ENCODE results near the gene NUP133. TPM values are rescaled to one million over a fixed set of nuclear protein-coding genes. Genes with fewer than 3 reads are reported as not detected.
"Not testable (repeated sequence)": the region's sequence is repeated elsewhere in the genome, so short reads cannot be mapped to it uniquely, and the experiment has no call there.

NUP133 gene
- total RNA-seq, 2 donors from 2014 or later = 42.1 to 52.1 TPM

DNA sequence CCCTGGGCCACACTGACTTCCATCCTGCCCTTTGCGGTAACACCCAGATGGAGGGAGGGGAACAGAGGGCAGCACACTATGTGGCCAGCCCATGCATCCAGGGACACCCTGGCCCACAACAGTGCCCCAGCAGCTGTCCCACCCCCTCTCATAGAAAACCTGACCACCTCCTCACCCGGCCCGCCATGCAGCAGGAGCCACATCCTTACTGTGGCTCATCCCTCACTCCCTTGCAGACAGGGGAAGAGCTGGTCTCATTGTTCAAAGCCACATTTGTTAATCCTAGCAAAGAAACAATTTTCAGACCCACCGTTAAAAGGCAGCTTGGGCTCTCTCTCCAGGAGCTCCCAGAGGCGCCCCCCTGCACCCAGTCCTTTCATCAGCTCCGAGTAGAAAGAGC lies 23.2 kb upstream of the NUP133 start:
- Mint-ChIP-seq H3K36me3 (ENCODE audit: low read depth) (peaks cover 88% of the 10 kb centered on the region), H3K27me3 (no peaks in the 10 kb centered on the region), H3K9me3 (no peaks in the 10 kb centered on the region), H3K4me1 (peaks cover 4% of the 10 kb centered on the region), H3K4me3 (no peak overlapping the region), H3K27ac (peak overlapping the region; percentile 65)
- ATAC-seq (replicated peaks) = no peak

DNA sequence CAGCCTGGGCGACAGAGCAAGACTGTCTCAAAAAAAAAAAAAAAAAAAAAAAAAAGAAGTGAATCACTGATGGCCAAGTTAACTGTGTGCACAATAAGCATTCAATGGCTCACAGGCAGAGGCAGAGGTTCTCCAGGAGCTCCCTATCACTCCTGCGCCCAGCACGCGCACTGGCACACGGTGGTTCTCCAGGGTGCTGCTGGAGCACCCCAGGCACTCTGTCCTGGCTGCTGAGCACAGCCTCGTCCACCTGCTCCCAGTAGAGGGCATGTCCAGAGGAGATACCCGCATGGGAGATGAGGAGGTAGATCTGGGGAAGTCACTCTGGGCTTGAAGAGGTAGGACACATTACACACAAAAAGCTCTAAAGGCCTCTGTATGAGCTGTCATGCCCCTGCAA lies 21.5 kb upstream of the NUP133 start:
- no peak overlapping the region for H3K4me3 Mint-ChIP-seq
- no peaks in the 10 kb centered on the region for H3K27me3 Mint-ChIP-seq
- peaks cover 4% of the 10 kb centered on the region for H3K4me1 Mint-ChIP-seq
- H3K9me3 Mint-ChIP-seq = no peaks in the 10 kb centered on the region
- H3K36me3 Mint-ChIP-seq (ENCODE audit: low read depth) = peaks cover 91% of the 10 kb centered on the region
- H3K27ac Mint-ChIP-seq = no peak overlapping the region
- ATAC-seq (replicated peaks) = no peak

DNA sequence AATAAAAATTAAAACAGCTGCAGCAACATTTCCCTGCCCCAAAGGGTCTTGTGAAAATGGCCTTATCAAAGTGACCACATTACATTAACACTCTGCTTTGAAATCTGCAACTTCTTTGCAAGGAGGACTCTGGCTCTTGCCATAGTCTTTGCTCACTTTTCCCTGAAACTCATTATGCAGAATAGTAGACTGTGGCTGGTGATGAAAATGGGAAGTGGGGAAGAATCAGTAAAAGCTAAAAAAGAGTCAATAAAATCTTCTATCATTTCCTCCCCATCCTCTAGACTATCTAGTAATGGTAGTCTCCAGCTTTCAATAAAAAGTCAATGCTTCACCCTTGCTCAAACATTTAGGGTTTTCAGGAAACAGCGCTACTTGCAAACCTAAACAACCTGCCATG lies 18.6 kb upstream of the NUP133 start:
- H3K4me3 Mint-ChIP-seq = no peak overlapping the region
- no peaks in the 10 kb centered on the region for H3K4me1 Mint-ChIP-seq
- no peaks in the 10 kb centered on the region for H3K27me3 Mint-ChIP-seq
- no peaks in the 10 kb centered on the region for H3K9me3 Mint-ChIP-seq
- no peak overlapping the region for H3K27ac Mint-ChIP-seq
- H3K36me3 Mint-ChIP-seq (ENCODE audit: low read depth) = peaks cover 85% of the 10 kb centered on the region
- ATAC-seq (replicated peaks) = no peak

DNA sequence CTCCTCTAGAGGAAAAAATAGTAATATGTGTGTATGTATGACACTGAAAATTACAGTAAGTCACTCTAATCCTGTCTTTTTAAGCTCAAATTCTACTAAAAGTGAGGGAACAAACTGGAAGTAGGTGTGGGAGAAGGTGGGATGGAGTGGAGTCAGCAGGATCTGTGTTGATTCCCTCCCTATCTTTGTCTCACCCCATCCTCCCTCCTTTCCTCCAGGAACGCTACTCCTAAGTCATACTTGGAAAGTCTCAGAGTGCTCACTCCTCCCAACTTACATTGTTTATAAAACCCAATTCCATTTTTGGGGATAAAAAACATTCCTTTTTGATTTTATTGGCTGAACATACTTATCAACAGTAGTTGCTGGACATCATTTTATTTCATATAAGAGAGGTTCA lies 14.9 kb upstream of the NUP133 start:
- no peak for ATAC-seq (replicated peaks)
- Mint-ChIP-seq H3K27ac (peak overlapping the region; percentile 28), H3K9me3 (no peaks in the 10 kb centered on the region), H3K4me1 (no peaks in the 10 kb centered on the region), H3K36me3 (ENCODE audit: low read depth) (peaks cover 78% of the 10 kb centered on the region), H3K27me3 (no peaks in the 10 kb centered on the region), H3K4me3 (no peak overlapping the region)

DNA sequence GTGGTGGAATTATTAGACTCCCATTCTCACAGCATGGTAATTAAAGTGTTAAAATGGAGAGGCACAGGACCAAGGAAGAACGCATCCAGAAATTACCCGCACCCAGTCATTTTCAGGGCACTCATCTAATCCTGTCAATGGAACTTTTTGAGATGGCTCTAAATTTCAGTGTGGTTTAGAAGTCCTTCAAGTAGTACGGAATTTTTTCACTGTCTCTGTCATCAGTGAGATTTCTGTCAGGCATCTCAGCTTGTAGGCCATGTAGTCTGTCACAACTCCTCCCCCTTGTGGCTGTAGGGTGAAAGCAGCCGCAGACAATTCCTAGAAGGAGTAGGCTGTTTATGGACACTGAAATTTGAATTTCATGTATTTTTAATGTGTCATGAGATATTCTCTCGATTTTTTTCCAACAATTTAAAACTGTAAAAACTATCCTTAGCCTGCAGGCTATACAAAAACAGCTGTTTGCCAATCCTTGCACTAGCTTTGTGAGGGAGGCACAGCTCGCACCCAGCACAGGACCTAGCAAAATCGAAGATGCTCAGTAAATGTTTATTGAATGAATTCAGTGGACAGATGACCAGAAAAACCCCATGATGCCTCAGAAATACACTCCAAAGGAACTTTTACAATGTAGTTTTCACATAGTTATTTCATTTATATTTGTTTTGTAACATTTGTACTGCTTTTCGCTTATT lies 6.6 kb upstream of the NUP133 start:
- Mint-ChIP-seq H3K4me3 (no peak overlapping the region), H3K27me3 (no peaks in the 10 kb centered on the region), H3K9me3 (no peaks in the 10 kb centered on the region), H3K27ac (no peak overlapping the region), H3K36me3 (ENCODE audit: low read depth) (peaks cover 18% of the 10 kb centered on the region), H3K4me1 (peaks cover 8% of the 10 kb centered on the region)
- ATAC-seq (replicated peaks) = peak; percentile 84

DNA sequence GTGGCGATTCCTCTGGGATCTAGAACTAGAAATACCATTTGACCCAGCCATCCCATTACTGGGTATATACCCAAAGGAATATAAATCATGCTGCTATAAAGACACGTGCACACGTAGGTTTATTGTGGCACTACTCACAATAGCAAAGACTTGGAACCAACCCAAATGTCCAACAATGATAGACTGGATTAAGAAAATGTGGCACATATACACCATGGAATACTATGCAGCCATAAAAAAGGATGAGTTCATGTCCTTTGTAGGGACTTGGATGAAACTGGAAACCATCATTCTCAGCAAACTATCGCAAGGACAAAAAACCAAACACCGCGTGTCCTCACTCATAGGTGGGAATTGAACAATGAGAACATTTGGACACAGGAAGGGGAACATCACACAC lies 3.5 kb upstream of the NUP133 start:
- H3K27me3 Mint-ChIP-seq; H3K36me3 Mint-ChIP-seq (ENCODE audit: low read depth); H3K4me3 Mint-ChIP-seq; ATAC-seq (replicated peaks); H3K9me3 Mint-ChIP-seq; H3K27ac Mint-ChIP-seq: not testable (repeated sequence)
- peaks cover 19% of the 10 kb centered on the region for H3K4me1 Mint-ChIP-seq

DNA sequence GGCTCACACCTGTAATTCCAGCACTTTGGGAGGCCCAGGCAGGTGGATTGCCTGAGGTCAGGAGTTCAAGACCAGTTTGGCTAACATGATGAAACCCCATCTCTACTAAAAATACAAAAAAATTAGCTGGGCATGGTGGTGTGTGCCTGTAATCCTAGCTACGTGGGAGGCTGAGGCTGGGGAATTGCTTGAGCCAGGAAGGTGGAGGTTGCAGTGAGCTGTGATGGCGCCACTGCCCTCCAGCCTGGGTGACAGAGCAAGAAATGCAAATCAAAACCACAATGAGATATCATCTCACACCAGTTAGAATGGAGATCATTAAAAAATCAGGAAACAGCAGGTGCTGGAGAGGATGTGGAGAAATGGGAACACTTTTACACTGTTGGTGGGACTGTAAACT lies 3.1 kb upstream of the NUP133 start:
- not testable (repeated sequence) for H3K9me3 Mint-ChIP-seq; H3K4me3 Mint-ChIP-seq; H3K36me3 Mint-ChIP-seq (ENCODE audit: low read depth); H3K27me3 Mint-ChIP-seq; ATAC-seq (replicated peaks); H3K27ac Mint-ChIP-seq
- H3K4me1 Mint-ChIP-seq = peaks cover 19% of the 10 kb centered on the region

DNA sequence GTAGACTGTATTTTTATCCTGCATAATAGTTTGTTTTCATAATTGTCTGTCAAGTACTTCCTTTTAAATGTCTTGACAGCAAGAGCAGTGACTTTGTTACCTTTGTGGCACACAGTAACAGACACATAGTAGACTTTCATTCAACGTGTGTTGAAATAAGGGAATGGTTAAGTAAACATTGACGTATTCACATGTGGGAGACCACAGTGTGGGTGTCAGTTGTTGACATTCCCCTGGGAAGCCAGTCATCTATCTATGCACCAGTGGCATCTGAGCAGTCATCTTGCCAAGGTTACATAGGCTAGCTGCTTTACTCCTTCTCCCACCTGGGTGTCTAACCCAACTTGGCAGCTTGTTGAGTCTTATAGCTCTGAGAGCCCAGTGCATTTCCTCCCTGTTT lies 1.4 kb upstream of the NUP133 start:
- Mint-ChIP-seq H3K36me3 (ENCODE audit: low read depth) (peaks cover 16% of the 10 kb centered on the region), H3K4me3 (peak overlapping the region; percentile 83), H3K4me1 (peaks cover 15% of the 10 kb centered on the region), H3K27ac (peak overlapping the region; percentile 87), H3K9me3 (no peaks in the 10 kb centered on the region), H3K27me3 (no peaks in the 10 kb centered on the region)
- ATAC-seq (replicated peaks) = no peak

DNA sequence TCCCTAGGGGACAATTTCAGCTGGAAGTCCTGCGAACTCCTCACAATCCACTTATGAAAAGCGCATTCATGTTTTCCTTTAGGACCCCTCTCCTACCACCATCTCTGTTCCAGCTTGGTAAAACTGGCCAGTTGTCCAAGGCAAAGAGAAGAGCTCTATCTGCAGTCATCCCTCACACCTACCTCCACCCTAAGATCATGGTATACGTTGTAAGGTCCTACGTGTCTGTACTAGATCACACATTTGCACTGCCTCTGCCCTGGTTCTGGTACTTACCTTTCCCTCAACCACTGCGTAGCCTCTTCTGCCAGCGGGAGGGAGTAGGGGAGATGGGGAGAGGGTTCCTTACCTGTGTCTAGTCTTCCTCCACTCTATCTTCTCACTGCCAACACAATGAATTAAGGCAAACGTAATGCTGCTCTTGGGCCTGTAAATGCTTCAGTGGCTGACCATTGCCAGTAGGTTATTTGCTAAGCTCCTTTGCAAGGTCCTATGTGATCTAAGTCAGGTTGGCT lies 739 bp upstream of the NUP133 start:
- Mint-ChIP-seq H3K9me3 (no peaks in the 10 kb centered on the region), H3K36me3 (ENCODE audit: low read depth) (peaks cover 23% of the 10 kb centered on the region), H3K27me3 (no peaks in the 10 kb centered on the region), H3K4me1 (peaks cover 12% of the 10 kb centered on the region), H3K4me3 (peak overlapping the region; percentile 83), H3K27ac (peak overlapping the region; percentile 87)
- ATAC-seq (replicated peaks) = no peak

DNA sequence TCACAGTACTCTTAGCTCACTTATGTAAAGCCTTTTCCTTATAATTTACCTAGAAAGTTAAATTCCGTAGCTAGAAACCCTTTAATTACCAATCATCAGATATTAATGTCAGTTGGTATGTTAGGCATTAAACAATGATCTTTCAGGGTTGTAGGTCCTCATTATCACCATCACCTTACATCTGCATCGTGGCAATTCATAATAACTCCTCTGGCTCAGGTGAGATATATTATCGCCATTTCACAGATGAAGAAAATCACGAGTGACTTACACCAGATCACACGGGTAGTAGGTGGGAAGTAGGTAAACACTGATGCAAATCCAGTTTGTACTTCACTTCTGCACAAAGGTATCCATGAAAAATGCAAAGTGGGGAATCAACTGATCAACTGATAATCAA lies 639 bp downstream of the NUP133 start:
- Mint-ChIP-seq H3K36me3 (ENCODE audit: low read depth) (peaks cover 29% of the 10 kb centered on the region), H3K9me3 (no peaks in the 10 kb centered on the region), H3K27ac (peak overlapping the region; percentile 87), H3K4me1 (peaks cover 12% of the 10 kb centered on the region), H3K27me3 (no peaks in the 10 kb centered on the region), H3K4me3 (peak overlapping the region; percentile 83)
- no peak for ATAC-seq (replicated peaks)

DNA sequence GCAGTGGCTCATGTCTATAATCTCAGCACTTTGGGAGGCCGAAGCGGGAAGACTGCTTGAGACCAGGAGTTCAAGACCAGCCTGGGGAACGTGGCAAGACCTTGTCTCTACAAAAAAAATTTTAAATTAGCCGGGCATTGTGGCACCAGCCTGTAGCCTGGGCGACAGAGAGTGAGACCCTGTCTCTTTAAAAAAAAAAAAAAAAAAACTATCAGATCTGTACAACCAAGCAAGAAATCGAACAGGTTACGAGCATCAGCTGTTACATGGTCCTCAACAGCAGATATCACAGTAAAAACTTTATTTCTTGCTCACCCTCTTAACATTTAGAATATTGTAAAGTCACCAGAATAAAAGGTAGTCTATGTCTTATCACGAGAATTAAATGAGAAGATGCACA lies 1.5 kb downstream of the NUP133 start:
- ATAC-seq (replicated peaks) = no peak
- Mint-ChIP-seq H3K27me3 (no peaks in the 10 kb centered on the region), H3K4me3 (peak overlapping the region; percentile 83), H3K27ac (no peak overlapping the region), H3K9me3 (no peaks in the 10 kb centered on the region), H3K4me1 (peaks cover 12% of the 10 kb centered on the region), H3K36me3 (ENCODE audit: low read depth) (peaks cover 37% of the 10 kb centered on the region)

DNA sequence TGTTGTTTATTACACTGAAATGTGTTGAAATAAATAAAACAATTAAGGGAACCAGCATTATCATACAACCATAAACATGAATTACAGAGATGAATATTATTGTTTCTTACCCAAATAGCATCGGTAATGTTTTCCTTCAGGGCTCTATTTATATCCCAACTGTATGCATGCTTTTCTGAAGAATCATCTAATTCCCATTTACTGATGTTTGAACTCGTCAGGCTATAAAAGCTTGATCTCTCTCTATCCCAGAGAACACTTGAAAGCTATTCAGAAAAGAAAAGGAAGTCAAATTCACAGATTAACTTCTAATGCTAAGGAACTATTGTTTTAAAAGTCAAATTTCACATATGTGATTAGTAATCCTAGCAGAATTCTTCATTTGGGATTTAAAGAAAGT lies 12.4 kb downstream of the NUP133 start:
- Mint-ChIP-seq H3K27me3 (no peaks in the 10 kb centered on the region), H3K9me3 (no peaks in the 10 kb centered on the region), H3K4me1 (peaks cover 4% of the 10 kb centered on the region), H3K27ac (no peak overlapping the region), H3K4me3 (no peak overlapping the region), H3K36me3 (ENCODE audit: low read depth) (peaks cover 92% of the 10 kb centered on the region)
- ATAC-seq (replicated peaks) = no peak

DNA sequence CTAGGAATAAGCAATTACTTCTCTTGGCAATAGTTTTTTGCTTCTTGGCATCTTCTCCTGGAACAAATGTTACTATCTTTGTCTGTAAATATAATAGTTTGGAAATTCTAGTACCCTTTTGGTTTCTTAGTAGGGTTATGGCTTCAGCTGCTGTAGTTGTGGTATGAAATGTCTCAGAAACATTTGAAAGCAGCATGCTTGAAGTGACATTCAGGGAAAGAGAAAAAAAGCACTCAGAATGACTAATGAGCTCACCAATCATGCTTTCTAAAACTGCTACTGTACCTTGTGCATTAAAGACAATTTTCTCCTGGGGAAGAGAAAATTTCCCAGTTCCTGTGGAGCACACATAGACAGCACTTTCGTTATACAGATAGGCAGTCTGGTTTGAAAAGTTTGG lies 21.0 kb downstream of the NUP133 start:
- H3K27me3 Mint-ChIP-seq = no peaks in the 10 kb centered on the region
- peaks cover 3% of the 10 kb centered on the region for H3K4me1 Mint-ChIP-seq
- no peak for ATAC-seq (replicated peaks)
- H3K9me3 Mint-ChIP-seq = no peaks in the 10 kb centered on the region
- H3K4me3 Mint-ChIP-seq = no peak overlapping the region
- H3K36me3 Mint-ChIP-seq (ENCODE audit: low read depth) = peaks cover 90% of the 10 kb centered on the region
- H3K27ac Mint-ChIP-seq = no peak overlapping the region

DNA sequence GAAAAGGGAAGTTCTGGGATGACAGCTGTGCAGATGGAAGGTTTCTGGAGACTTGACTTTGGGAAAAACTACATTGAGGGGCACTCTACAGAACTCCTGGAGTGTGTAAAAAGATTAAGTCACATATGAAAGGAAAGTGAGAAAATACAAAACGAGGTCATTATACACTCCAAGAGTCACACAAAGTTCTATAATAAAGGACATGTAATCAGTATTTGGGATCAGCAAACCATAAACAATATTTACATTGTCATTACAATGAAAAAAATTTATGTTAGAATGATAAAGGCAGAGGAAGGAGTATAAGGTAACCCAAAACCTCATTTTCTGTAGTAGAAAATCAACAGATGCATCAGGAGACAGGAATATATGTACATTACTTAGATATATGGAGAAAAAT lies 22.8 kb downstream of the NUP133 start:
- H3K4me3 Mint-ChIP-seq = no peak overlapping the region
- no peaks in the 10 kb centered on the region for H3K27me3 Mint-ChIP-seq
- H3K27ac Mint-ChIP-seq = no peak overlapping the region
- no peaks in the 10 kb centered on the region for H3K9me3 Mint-ChIP-seq
- H3K36me3 Mint-ChIP-seq (ENCODE audit: low read depth) = peaks cover 94% of the 10 kb centered on the region
- H3K4me1 Mint-ChIP-seq = peaks cover 5% of the 10 kb centered on the region
- no peak for ATAC-seq (replicated peaks)

DNA sequence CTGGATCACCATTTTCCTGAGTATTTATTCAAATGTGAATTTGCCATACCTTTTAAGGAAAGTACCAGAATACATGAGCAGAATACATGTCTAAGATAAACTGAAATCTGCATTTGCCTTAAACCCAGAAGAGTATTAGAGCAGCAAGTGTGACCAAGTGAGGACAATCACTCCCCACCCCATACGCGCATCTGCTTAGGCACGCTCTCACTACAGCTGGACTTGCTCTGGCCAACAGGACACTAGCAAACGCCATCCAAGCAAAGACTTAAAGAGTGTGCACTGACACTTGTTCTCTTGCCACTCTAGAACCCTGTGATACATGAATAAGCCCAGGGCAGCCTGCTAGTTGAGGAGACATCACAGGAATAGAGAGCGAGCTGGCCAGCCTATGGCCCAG lies 25.6 kb downstream of the NUP133 start:
- no peaks in the 10 kb centered on the region for H3K27me3 Mint-ChIP-seq
- H3K27ac Mint-ChIP-seq = peak overlapping the region; percentile 12
- no peaks in the 10 kb centered on the region for H3K9me3 Mint-ChIP-seq
- peaks cover 17% of the 10 kb centered on the region for H3K4me1 Mint-ChIP-seq
- H3K36me3 Mint-ChIP-seq (ENCODE audit: low read depth) = peaks cover 94% of the 10 kb centered on the region
- no peak overlapping the region for H3K4me3 Mint-ChIP-seq
- no peak for ATAC-seq (replicated peaks)

DNA sequence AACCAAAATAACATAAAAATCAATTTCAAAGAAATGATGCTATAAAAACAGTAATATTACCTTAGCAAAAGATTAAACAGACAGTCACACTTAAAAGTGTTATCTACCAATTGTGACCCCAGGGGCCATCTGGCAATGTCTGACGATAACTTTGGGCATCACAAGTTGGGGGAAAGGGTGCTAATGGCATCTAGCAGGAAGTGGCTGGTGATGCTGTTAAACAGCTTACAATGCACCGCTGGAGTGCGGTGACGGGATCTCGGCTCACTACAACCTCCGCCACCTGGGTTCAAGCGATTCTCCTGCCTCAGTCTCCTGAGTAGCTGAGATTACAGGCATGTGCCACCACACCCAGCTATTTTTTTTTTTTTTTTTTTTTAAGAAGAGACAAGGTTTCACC lies 27.6 kb downstream of the NUP133 start:
- no peaks in the 10 kb centered on the region for H3K9me3 Mint-ChIP-seq
- H3K36me3 Mint-ChIP-seq (ENCODE audit: low read depth) = peaks cover 94% of the 10 kb centered on the region
- no peak overlapping the region for H3K27ac Mint-ChIP-seq
- ATAC-seq (replicated peaks) = no peak
- peaks cover 17% of the 10 kb centered on the region for H3K4me1 Mint-ChIP-seq
- H3K4me3 Mint-ChIP-seq = no peak overlapping the region
- no peaks in the 10 kb centered on the region for H3K27me3 Mint-ChIP-seq

All from activated T-helper 17 cell treated with anti-CD3 and anti-CD28 coated beads, Interleukin-2, amount 50 U/mL, for 72 hours (primary cell).